ENCODE data around the gene ZP1. TPM values are rescaled to one million over a fixed set of nuclear protein-coding genes. Genes with fewer than 3 reads are reported as not detected.

Gene ZP1
- total RNA-seq, 1 experiment from 2014 or later = not detected

DNA sequence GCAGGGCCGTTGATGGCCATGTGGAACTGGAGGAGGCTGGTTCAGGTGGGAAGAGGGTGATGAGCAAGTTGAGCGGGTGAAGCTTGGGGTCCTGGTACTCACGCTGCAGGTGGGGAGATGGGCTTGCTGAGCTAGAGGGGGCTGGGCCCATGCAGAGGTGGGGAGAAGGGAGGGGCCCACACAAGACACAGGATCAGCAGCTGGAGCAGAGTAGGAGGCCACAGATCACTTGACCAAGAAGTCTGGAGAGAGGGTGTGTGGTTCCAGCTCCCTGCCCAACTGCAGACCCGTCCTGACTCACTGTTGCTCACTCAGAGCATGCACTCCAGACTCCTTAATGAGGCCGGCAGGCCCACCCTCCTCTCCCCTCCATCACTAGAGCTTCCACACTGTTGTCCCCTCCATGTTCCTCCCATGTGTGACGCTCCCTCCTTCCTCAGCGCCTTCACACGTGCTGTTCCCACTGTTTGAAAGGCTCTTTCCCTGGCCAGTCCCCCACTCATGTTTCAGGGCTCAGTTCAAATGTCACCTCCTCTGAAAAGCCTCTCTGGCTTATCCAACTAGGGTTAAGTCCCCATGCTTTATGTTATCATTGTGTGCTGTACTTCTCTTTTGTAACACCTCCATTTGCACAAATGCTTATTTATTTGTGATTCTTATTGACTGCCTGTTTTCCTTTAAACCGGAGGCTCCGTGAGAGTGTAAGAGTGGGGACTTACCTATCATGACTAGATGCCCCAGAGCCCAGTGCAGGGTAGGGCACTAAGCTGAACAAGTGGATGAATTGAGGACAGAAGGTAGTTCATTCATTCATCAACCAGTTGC is 23.1 kb upstream of the ZP1 start:
- peak; percentile 42 for DNase-seq (ENCODE audit: low read depth)

DNA sequence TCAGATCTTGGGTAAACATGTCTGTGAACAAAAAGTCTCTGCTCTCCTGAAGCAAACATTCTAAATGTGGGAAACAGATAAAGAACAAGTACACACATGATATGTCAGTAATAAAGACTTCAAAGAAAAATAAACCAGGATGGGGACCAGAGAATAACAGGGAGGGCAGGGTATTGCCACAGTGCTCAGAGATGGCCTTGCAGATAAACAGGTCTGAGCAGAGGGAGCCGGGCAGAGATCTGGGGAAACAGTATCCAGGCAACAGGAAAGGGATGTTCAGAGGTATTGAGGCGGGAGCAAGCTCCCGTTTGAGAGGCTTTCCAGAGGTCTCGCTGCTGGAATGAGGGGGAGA is 22.5 kb upstream of the ZP1 start:
- DNase-seq (ENCODE audit: low read depth) = no peak

DNA sequence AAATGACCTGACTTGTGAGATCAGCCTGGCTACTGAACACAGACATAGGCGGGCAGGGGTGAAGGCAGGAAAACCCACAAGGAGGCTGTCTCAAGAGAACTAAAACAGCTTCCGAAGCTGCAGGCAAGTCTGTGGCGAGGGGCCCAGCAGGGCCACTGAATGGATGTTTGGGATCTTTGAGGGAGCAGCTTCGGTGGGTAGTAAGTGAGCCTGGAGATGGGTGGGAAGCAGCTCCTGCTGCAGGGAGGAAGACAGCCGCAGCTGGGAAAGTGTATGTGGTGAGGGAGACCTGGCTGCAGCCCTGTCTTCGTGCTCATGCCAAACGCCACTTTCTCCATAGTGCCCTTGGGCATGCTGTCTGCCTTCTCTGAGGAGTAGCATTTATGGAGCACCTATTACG is 22.0 kb upstream of the ZP1 start:
- no peak for DNase-seq (ENCODE audit: low read depth)

DNA sequence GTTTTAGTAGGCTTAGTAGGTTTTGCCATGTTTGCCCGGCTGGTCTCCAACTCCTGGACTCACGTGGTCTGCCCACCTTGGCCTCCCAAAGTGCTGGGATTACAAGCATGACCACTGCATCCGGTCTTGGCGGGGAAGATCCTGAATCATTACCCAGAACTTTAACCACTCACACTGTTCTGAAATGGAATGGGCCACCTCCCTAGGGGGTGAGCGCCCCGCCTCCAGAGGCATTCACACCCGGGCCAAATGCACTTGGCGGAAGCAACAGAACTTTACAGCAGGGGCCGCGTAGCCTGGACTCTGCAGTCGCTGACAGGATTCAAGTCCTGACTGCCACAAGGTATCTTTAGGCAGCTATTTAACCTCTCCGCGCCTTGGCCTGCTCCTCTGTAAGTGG is 20.1 kb upstream of the ZP1 start:
- DNase-seq (ENCODE audit: low read depth) = peak; percentile 92

DNA sequence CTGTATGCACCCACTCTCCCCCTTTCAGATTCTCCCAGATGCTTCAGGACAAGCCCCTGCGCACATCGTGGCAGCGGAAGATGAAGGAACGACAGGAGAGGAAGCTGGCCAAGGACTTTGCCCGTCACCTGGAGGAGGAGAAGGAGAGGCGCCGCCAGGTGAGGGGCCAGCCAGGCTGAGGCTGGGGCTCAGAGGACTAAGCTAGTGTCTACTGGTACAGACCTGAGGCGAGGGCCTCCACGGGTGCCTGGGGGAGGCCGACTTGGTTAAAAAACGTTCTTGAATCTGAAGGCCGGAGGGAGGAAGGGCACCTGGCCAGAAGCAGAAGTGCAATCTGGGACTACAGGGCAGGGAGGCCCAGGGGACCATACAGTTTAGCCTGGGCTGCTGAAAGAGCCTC is 19.4 kb upstream of the ZP1 start:
- DNase-seq (ENCODE audit: low read depth) = no peak

DNA sequence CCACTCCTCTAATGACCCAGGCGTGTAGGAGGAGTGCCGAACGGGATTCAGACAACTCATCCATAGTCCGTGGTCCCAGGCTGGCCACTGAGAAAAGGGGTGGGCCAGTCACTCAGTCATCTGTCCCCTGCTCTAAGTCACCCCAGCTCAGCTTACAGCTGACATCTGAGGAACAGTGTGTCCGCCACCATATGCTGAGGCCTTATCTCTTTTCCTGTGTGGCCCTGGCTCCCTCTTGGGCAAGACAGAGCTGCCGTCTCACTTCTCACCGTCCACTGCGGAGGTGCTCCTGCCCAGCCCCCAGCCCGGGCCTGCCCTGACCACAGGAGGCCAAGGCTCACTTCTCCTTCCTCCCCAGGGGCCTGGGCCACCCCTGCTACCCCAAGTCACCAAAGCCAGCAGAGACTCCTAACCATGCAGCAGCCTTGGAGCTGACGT is 18.6 kb upstream of the ZP1 start:
- no peak for DNase-seq (ENCODE audit: low read depth)

DNA sequence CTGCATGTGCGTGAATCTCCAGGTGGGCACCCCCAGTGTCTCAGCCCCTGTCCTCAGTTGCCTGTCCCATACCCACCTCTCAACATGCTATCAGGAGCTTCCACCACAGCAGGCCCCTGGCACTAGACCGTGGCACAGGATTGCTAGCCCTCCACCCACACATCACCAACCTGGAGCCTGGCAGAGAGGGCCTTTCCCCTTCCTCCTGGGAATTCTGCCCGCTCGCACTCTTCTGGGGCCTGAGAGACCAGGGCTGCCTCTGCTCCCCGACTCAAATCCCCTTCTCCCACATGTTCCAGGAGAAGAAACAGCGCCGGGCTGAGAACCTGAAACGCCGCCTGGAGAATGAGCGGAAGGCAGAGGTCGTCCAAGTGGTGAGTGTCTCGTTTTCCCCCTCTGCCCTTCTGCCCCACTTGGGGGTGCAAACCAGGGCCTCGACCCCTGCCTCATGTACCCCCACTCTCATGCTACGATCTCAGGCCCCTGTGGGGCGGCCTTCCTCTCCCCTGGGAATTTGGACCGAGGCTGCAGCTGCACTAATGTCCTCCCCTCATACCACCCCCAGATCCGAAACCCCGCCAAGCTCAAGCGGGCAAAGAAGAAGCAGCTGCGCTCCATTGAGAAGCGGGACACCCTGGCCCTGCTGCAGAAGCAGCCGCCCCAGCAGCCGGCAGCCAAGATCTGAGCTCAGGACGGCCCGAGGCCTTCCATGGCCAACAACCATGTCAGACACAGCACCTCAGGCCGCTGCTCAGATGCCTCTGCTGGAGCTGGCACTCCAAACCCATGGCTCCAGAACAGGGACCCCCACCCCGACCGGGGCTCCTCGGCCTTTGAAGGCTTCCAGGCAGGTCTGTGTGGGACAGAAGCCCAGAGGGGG is 17.5 kb upstream of the ZP1 start:
- DNase-seq (ENCODE audit: low read depth) = no peak

DNA sequence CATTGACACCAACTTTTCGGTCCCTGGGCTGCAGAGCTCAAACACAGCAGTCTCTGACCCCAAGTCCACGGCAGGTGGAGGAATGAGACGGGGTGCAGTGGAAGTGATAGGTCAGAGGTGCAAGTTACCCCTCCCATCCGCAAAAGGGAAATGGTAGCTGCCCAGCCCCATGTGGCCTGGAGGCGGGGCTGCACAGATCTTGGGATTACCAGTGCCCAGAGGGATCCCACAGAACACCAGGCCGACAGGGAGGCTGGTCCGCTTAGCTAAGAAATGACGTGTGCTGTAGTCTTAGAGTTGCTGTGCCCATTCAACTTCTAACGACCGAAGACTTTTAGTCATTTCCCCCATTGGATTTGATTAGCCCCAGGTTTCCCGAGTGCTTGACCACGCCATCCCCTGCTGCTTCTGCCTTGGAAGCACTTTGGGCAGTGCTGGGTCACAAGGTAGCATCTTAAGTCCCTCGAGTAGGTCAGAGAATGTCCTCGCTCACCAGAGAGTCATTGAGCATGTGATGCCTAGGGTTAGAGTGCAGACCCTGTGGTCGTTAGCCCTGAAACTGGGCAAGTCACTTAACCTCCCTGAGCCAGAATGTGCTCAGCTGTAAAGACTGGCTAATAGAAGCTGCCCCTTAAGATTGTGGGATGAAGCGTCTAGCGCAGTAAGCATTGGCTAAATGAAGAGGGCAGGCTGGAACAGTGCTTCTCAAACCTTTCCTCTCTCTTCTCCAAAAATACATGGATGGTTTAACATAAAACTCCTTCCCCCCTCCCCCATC is 15.8 kb upstream of the ZP1 start:
- no peak for DNase-seq (ENCODE audit: low read depth)

DNA sequence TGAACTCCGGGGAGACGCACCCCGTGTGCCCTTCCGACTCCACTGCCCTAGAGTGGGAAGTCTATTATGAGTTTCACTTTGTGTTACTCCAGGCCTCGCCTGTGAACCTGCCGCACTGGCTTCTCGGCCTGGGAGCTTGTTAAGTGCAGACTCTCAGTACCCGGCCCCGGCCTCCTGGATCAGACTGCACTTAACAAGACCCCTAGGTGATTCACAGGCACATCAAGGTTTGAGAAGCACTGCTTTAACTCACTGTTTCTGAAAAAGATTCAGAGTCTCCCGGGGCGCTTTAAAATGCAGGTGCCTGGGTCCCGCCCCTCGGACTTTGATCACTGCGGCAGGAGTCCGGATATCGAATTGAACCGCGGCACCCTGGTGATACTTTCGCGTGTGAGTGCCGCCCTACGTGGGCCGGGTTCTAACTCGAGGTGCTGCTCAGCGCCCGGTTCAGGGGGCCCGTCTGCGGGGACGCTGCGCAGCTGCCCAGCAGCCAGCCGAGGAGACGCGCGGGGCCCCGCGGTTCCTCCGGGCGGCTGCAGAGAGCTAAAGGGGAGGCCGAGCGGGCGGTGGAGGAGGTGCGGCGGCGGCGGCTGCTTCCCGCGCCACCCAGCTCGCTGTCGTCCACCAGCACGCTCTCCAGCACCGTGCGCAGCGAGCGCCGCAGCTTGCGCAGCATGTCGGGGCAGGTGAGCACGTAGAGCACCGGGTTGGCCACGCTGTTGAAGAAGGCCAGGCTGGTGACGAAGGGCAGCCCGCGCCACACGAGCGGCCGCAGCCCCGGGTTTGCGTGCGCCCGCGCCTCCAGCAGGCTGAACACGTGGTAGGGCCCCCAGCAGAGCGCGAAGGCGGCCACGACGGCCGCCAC is 15.0 kb upstream of the ZP1 start:
- DNase-seq (ENCODE audit: low read depth) = no peak

DNA sequence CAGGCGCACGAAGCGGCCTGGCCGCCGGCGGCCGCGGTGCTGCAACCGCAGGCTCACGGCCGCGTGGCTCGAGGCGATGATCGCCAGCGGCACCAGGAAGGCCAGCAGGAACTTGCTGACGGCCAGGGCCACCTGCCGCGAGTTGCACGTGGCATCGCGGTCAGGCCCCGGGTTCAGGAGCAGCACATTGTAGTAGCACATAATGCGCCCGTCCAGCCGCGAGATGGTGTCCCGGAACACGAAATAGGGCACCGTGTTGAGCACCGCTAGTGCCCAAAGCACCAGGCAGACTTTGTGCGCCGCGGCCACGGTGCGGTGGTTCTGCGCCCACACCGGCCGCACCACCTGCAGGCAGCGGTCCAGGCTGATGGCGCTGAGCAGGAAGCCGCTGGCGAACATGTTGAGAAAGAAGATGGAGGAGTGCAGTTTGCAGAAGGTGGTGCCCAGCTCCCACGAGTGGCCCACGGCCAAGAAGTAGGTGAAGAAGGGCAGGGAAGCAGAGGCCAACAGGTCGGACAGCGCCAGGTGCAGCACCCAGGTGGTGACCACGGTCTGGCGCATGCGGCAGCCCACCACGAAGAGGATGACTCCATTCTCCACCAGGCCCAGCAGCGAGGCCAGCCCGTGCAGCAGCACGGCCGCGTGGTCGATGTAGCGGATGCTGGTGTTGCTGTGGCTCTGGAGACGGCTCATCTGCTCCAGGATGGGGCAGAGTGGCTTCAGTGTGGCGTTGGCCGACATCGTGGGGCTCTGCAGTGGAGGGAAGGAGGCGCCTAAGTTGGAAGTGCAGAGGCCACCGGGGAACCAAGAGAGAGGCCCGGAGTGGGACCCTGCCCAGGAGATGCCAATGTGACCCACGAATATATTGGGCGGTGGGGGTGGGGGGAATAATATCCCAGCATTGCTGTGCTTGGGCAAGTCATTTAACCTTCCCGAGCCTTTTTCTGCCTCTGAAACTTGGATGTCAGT is 14.1 kb upstream of the ZP1 start:
- DNase-seq (ENCODE audit: low read depth) = no peak

DNA sequence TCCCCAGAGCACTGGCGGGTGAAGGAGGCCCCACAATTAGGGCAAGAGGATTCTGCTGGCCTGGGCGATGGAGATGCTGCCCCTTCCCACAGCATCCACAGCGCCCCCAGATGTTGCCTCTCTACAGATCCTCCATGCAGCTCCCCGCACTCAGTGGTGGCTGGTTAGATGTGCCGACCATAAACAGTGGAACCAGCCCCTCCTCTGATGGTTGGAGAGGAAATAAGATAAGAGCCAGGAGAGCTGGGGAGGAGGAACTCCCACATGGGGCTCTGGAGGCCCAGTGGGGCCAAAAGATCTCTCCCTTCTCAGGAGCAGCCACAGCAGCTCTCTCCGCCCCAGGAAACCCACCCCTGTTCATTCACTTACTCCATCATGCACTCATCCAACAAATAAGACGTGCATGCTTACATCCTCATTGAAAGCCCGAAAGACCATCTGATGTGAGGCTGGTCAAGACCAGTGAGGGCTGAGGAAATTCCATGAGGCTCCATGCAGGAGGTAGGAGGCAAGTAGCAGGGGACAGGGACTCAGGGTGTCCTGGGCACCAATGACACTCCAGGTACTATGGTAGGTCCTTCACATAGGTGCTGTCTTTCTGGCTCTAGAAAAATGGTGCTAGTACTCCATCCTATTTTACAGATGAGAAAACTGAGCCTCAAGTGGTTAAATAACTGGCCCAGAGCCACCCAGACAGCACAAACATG is 13.0 kb upstream of the ZP1 start:
- no peak for DNase-seq (ENCODE audit: low read depth)

DNA sequence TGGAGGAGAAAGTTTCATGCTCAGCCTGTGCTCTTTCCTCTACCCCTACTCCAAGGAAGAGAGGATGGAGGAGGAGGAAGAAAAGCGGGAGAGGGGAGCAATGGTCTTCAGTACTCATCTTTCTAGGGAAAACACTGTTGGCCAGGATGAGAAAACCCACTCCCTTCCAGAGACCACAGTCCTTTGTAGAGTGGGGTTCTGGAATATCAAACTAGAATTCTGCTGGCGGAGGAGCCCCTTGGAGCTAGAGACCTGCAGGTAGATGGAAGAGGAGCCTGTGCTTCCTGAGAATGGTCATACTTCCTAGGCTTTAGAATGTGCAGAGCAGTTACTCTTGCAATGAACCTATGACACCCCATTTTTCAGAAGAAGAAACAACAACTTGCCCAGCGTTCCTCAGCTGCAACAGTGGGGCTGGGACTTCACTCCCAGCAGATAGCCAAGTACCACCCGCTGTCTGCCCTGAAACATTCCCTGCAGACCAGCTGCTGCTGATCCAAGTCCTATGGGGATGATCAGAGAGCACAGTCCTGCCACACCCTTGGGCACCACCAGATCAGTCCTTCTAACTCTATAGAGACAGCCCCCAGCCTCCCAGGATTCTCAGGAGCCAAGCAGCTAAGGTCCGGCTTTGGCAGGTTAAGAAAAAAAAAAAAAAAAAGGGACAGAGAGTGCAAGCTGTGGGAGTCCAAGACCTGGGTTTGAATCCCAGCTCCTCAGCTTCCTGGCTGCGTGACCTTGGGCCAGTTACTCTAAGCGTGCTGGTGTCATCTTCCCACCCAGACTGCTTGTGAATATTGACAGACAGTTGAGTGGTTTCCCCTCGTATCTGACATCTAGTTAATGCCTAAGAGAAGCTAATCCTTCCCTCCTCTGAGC is 12.3 kb upstream of the ZP1 start:
- no peak for DNase-seq (ENCODE audit: low read depth)

DNA sequence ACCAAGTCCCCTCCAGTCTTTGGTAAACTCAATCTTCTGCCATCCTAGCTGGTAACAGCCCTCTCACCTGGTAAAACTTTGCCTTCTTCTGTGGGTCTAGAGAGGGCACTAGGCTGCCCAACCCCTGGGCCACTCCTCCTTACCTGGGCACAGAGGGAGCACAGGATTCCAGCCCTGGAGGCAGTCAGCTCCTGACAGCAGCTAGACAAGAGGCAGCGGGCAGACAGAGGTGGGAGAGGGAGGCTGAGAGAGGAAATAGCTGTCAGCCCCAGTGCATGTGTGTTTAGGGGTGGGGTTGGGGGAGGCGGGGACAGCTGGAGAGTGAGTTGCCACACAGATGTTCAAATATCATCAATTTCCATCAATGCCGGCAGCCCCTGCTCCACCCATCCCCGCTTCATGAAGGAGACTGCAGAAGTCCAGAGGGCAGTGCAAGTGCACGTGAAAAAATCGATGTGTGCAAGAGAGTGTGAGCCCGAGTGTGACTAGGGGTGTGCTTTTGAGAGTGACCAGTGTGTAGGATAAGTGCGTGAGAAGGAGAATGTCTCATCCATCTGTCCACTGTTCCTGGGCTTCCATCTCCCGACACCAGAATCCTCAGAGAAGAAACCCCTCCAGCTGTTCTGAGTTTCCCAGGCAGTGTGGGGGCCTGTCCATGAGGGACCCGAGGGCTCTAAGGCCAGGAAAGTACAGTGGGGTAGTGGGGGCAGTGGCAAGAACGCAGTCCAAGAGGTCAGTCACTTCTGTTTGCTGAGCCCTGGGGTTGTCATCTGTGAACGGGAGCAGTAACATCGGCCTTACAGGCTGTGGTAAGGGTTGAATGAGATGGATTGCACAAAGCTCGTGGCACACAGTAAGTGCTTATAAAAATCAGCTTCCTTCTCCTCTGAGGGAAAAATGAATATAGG is 11.4 kb upstream of the ZP1 start, which contains the start of gene PTGDR2:
Gene PTGDR2 (minus strand): TSS at position 225 of the 908 bp plus-strand sequence. CDS start 2,228 bp downstream, outside the sequence.
- DNase-seq (ENCODE audit: low read depth) = no peak

DNA sequence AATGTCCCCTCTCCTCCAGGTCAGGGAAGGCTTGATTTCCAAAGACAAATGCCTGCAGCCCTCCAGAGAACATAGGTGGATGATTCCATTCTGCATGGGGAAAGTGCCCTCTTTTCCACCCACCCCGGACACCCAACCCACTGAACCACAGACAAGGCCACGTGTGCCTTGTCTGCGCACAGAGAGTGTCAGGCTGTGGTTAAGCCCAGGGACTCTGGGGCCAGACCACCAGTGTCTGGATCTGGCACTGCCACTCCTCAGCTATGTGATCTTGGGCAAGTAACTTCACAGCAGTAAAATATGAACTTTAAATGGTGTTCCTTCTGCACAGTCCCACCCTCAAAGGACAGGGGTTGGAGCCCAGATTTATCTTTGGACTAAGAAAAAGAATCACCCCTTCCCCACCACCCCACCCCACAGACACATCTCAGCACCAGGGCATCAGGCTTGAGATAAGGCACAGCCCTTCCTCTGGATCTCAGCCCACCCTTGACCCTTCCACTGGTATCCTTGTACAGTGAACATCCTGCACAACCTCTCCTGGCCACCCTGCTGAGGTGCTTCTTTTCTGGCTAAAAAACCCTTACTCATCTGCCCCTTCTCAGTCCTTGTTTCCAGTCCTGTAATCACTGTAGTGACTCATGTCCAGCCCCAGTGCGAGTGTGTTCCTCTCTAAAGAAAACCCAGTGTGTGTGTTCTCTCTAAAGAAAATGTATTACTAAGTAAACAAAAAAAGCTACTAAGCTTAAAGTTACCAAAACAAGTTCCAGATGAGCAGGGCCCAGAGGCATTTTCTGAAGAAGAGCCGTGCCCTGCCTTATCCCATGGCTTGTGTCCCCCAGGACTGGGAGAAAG is 9.7 kb upstream of the ZP1 start:
- DNase-seq (ENCODE audit: low read depth) = no peak

DNA sequence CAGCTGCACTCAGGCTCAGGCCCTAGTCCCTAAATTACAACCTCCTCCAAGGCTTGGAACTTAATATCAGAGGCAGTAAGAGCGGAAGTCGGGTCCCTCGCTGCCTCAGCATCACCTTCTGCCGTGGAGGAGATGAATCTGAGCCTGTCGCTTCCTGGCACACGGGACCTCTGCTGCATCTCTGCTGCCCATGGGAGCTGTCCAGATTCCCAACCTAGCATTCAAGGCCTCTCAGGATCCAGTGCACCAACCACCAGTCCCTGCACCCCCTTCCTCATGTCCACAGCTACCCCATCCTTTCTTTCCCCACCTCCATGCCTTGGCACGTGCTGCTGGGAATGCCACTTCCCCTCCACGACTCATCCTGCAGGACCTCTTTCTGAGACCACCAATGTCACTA is 9.1 kb upstream of the ZP1 start:
- no peak for DNase-seq (ENCODE audit: low read depth)

Measured in Daoy (cell line).